ENCODE results near the gene ZNF568.

GRCh38 chr19:36939153-36939552, 23.0 kb downstream of the ZNF568 start:
- TF ChIP-seq, protein P1, sequence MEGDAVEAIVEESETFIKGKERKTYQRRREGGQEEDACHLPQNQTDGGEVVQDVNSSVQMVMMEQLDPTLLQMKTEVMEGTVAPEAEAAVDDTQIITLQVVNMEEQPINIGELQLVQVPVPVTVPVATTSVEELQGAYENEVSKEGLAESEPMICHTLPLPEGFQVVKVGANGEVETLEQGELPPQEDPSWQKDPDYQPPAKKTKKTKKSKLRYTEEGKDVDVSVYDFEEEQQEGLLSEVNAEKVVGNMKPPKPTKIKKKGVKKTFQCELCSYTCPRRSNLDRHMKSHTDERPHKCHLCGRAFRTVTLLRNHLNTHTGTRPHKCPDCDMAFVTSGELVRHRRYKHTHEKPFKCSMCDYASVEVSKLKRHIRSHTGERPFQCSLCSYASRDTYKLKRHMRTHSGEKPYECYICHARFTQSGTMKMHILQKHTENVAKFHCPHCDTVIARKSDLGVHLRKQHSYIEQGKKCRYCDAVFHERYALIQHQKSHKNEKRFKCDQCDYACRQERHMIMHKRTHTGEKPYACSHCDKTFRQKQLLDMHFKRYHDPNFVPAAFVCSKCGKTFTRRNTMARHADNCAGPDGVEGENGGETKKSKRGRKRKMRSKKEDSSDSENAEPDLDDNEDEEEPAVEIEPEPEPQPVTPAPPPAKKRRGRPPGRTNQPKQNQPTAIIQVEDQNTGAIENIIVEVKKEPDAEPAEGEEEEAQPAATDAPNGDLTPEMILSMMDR (conservative IDR thresholded peaks at IDR 0.05), result no peak
- no peak for TF ChIP-seq EZH2 (IDR thresholded peaks at IDR 0.05; ENCODE audit: low read depth)

Data from PC-9 (cell line).